HepG2 (cell line): Measurements from ENCODE around the gene PRMT5. TPM values are rescaled to one million over a fixed set of nuclear protein-coding genes. Genes with fewer than 3 reads are reported as not detected.

Experiments used
- BCL6 ChIP-seq: IDR thresholded peaks from 2 replicates; pipeline ENCODE4 v1.6.1; 2016; ENCODE audit warnings: missing genetic modification reagents, missing compliant biosample characterization
- KLF16 ChIP-seq, 2 experiments: sonication (generic) in 1 of 2; formaldehyde crosslinking in 1 of 2; IDR thresholded peaks; 2 replicates each; pipeline versions ENCODE4 v1.6.1 to v1.8.0; 2016 to 2023; ENCODE audit warnings: missing genetic modification reagents in 2 of 2, missing compliant biosample characterization in 1 of 2
- MED1 ChIP-seq: sonication (generic); formaldehyde crosslinking; IDR thresholded peaks from 2 replicates; pipeline ENCODE4 v1.4.0; 2020; ENCODE audit warnings: missing genetic modification reagents
- NCOR1 ChIP-seq: fragments of 200-600 bp; sonication (generic); IDR thresholded peaks from 2 replicates; pipeline ENCODE4 v1.7.0; 2017; ENCODE audit warnings: antibody characterized with exemption, low read length, borderline replicate concordance
- NFIB ChIP-seq: sonication (generic); formaldehyde crosslinking; IDR thresholded peaks from 2 replicates; pipeline ENCODE4 v1.9.0; 2021; ENCODE audit warnings: missing genetic modification reagents, mild to moderate bottlenecking, borderline replicate concordance
- SP140L ChIP-seq: sonication (generic); formaldehyde crosslinking; IDR thresholded peaks from 2 replicates; pipeline ENCODE4 v1.4.0; 2020; ENCODE audit warnings: missing genetic modification reagents, borderline replicate concordance
- TBX2 ChIP-seq: sonication (generic); formaldehyde crosslinking; IDR thresholded peaks from 2 replicates; pipeline ENCODE4 v1.5.0; 2020; ENCODE audit warnings: missing genetic modification reagents, mild to moderate bottlenecking, borderline replicate concordance
- ZNF720 ChIP-seq: sonication (generic); formaldehyde crosslinking; IDR thresholded peaks from 2 replicates; pipeline ENCODE4 v1.4.0; 2020; ENCODE audit warnings: missing genetic modification reagents
- ZSCAN12 ChIP-seq: sonication (generic); formaldehyde crosslinking; IDR thresholded peaks from 2 replicates; pipeline ENCODE4 v1.9.0; 2021; ENCODE audit warnings: mild to moderate bottlenecking, missing genetic modification reagents
- polyA plus RNA-seq, 8 experiments: library from polyadenylated mRNA; depleted of rRNA in 3 of 8; stranded (reverse) in 7 of 8; unstranded in 1 of 8; fragments of >200 nt; fragmentation: Illumina TruSeq in 4 of 8; extraction: Trizol in 4 of 8; gene quantifications; 2 replicates each; pipeline versions ENCODE4 v1.2.1 to v1.2.3, GENCODE V29; 2011 to 2016; ENCODE audit warnings: low read depth in 4 of 8, missing spikeins in 1 of 8, mixed read lengths in 1 of 8; ENCODE audit not compliant: insufficient read depth in 1 of 8
- total RNA-seq, 5 experiments: library from RNA; depleted of rRNA; stranded (reverse); fragments of >200 nt; fragmentation: Illumina TruSeq; extraction: Trizol; gene quantifications; 2 replicates each; pipeline ENCODE4 v1.2.3, GENCODE V29; 2016; ENCODE audit warnings: low read depth in 1 of 5
- TF ChIP-seq, protein P1 (sequence below): sonication (generic); formaldehyde crosslinking; IDR thresholded peaks from 2 replicates; pipeline ENCODE4 v1.5.1; 2020; ENCODE audit warnings: mild to moderate bottlenecking, missing genetic modification reagents, borderline replicate concordance
- TF ChIP-seq, protein P2 (sequence below): sonication (generic); formaldehyde crosslinking; IDR thresholded peaks from 2 replicates; pipeline ENCODE4 v1.5.0; 2020; ENCODE audit warnings: missing genetic modification reagents
- TF ChIP-seq, protein P3 (sequence below): IDR thresholded peaks from 2 replicates; pipeline ENCODE4 v1.6.1; 2016; ENCODE audit warnings: missing compliant biosample characterization, missing genetic modification reagents, borderline replicate concordance
- TF ChIP-seq, protein P4 (sequence below): IDR thresholded peaks from 2 replicates; pipeline ENCODE4 v1.6.1; 2012; ENCODE audit warnings: low read depth, low read length, improper control_type of control experiment
- TF ChIP-seq, protein P5 (sequence below): sonication (generic); formaldehyde crosslinking; IDR thresholded peaks from 2 replicates; pipeline ENCODE4 v1.4.0; 2020; ENCODE audit warnings: missing genetic modification reagents, mild to moderate bottlenecking, borderline replicate concordance

Gene PRMT5
- total and polyA plus RNA-seq, 2 of the 13 experiments (the other 11 are each of a cell fraction or from before 2014, with no cell fraction given) = 210 to 354 TPM

DNA sequence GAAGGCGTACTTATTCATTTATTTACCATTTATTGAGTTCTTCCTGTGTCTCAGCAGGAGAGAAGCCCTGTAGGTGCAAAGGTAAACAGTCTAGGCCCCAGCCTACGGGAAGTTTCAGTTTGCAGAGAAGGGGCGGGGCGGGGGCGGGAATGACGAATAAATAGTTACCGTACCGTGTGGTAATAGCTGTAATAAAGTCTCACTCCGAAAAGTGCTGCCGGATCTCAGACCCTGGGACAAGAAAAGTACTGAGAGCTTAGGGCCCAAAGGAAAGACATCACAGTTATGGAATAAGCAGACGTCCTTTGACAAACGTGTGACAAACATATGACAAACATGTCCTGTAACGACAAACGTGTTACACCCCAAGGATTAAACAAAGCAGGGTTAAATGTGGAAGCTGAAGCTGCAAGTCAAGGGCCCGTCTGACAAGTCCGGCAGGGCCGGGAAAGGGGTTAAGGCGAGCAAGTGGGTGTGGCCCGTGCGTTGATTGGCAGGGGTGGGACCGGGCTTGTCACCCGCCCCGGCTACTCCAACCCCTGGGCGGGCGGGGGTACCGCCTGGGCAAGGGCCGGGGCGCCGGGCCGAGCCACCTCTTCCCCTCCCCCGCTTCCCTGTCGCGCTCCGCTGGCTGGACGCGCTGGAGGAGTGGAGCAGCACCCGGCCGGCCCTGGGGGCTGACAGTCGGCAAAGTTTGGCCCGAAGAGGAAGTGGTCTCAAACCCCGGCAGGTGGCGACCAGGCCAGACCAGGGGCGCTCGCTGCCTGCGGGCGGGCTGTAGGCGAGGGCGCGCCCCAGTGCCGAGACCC is 57.7 kb downstream of the PRMT5 start, which contains the start of gene LRP10 (continued):
- TF ChIP-seq, protein P1, sequence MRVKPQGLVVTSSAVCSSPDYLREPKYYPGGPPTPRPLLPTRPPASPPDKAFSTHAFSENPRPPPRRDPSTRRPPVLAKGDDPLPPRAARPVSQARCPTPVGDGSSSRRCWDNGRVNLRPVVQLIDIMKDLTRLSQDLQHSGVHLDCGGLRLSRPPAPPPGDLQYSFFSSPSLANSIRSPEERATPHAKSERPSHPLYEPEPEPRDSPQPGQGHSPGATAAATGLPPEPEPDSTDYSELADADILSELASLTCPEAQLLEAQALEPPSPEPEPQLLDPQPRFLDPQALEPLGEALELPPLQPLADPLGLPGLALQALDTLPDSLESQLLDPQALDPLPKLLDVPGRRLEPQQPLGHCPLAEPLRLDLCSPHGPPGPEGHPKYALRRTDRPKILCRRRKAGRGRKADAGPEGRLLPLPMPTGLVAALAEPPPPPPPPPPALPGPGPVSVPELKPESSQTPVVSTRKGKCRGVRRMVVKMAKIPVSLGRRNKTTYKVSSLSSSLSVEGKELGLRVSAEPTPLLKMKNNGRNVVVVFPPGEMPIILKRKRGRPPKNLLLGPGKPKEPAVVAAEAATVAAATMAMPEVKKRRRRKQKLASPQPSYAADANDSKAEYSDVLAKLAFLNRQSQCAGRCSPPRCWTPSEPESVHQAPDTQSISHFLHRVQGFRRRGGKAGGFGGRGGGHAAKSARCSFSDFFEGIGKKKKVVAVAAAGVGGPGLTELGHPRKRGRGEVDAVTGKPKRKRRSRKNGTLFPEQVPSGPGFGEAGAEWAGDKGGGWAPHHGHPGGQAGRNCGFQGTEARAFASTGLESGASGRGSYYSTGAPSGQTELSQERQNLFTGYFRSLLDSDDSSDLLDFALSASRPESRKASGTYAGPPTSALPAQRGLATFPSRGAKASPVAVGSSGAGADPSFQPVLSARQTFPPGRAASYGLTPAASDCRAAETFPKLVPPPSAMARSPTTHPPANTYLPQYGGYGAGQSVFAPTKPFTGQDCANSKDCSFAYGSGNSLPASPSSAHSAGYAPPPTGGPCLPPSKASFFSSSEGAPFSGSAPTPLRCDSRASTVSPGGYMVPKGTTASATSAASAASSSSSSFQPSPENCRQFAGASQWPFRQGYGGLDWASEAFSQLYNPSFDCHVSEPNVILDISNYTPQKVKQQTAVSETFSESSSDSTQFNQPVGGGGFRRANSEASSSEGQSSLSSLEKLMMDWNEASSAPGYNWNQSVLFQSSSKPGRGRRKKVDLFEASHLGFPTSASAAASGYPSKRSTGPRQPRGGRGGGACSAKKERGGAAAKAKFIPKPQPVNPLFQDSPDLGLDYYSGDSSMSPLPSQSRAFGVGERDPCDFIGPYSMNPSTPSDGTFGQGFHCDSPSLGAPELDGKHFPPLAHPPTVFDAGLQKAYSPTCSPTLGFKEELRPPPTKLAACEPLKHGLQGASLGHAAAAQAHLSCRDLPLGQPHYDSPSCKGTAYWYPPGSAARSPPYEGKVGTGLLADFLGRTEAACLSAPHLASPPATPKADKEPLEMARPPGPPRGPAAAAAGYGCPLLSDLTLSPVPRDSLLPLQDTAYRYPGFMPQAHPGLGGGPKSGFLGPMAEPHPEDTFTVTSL (CRISPR knock-in tag) = peak; percentile 84
- 0 out of 2 replicates have a peak, but pooled peaks have one; percentile 38 for TF ChIP-seq SP140L (CRISPR knock-in tag)
- TF ChIP-seq BCL6 (CRISPR knock-in tag) = peak; percentile 92
- TF ChIP-seq KLF16 (CRISPR knock-in tag; IDR thresholded peaks at IDR 0.05) = peak in 1 of 2 experiments; percentile 95; a peak in 2 of 4 replicates
- peak; percentile 97 for TF ChIP-seq TBX2
- peak; percentile 79; the same call in 1 of the 2 replicates for TF ChIP-seq MED1 (CRISPR knock-in tag)
- TF ChIP-seq, protein P2, sequence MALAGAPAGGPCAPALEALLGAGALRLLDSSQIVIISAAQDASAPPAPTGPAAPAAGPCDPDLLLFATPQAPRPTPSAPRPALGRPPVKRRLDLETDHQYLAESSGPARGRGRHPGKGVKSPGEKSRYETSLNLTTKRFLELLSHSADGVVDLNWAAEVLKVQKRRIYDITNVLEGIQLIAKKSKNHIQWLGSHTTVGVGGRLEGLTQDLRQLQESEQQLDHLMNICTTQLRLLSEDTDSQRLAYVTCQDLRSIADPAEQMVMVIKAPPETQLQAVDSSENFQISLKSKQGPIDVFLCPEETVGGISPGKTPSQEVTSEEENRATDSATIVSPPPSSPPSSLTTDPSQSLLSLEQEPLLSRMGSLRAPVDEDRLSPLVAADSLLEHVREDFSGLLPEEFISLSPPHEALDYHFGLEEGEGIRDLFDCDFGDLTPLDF (CRISPR knock-in tag) = peak; percentile 88
- no peak for TF ChIP-seq ZNF720 (CRISPR knock-in tag)
- peak; percentile 91 for TF ChIP-seq ZSCAN12 (CRISPR knock-in tag)
- peak; percentile 79; the same call in 1 of the 2 replicates for TF ChIP-seq NCOR1
- TF ChIP-seq, protein P3, sequence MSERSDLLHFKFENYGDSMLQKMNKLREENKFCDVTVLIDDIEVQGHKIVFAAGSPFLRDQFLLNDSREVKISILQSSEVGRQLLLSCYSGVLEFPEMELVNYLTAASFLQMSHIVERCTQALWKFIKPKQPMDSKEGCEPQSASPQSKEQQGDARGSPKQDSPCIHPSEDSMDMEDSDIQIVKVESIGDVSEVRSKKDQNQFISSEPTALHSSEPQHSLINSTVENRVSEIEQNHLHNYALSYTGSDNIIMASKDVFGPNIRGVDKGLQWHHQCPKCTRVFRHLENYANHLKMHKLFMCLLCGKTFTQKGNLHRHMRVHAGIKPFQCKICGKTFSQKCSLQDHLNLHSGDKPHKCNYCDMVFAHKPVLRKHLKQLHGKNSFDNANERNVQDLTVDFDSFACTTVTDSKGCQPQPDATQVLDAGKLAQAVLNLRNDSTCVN = peak; percentile 51; the same call in 1 of the 2 replicates
- no peak for TF ChIP-seq NFIB
- TF ChIP-seq, protein P4, sequence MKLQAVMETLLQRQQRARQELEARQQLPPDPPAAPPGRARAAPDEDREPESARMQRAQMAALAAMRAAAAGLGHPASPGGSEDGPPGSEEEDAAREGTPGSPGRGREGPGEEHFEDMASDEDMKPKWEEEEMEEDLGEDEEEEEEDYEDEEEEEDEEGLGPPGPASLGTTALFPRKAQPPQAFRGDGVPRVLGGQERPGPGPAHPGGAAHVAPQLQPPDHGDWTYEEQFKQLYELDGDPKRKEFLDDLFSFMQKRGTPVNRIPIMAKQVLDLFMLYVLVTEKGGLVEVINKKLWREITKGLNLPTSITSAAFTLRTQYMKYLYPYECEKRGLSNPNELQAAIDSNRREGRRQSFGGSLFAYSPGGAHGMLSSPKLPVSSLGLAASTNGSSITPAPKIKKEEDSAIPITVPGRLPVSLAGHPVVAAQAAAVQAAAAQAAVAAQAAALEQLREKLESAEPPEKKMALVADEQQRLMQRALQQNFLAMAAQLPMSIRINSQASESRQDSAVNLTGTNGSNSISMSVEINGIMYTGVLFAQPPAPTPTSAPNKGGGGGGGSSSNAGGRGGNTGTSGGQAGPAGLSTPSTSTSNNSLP = peak; percentile 70
- TF ChIP-seq, protein P5, sequence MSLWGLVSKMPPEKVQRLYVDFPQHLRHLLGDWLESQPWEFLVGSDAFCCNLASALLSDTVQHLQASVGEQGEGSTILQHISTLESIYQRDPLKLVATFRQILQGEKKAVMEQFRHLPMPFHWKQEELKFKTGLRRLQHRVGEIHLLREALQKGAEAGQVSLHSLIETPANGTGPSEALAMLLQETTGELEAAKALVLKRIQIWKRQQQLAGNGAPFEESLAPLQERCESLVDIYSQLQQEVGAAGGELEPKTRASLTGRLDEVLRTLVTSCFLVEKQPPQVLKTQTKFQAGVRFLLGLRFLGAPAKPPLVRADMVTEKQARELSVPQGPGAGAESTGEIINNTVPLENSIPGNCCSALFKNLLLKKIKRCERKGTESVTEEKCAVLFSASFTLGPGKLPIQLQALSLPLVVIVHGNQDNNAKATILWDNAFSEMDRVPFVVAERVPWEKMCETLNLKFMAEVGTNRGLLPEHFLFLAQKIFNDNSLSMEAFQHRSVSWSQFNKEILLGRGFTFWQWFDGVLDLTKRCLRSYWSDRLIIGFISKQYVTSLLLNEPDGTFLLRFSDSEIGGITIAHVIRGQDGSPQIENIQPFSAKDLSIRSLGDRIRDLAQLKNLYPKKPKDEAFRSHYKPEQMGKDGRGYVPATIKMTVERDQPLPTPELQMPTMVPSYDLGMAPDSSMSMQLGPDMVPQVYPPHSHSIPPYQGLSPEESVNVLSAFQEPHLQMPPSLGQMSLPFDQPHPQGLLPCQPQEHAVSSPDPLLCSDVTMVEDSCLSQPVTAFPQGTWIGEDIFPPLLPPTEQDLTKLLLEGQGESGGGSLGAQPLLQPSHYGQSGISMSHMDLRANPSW = peak; percentile 96; the same call in 1 of the 2 replicates
